HG02642 (cell line): Measurements from ENCODE around the gene CRY2.

Source experiments
- ATAC-seq: cut with Tn5 transposase; IDR thresholded peaks from one replicate; pipeline ENCODE4 v1.9.1; 2021; ENCODE audit warnings: mild to moderate bottlenecking; ENCODE audit not compliant: unreplicated experiment, poor library complexity

CRY2 gene

GRCh38 chr11:45913514-45913913, 66.2 kb downstream of the CRY2 start:
- ATAC-seq = no peak

DNA sequence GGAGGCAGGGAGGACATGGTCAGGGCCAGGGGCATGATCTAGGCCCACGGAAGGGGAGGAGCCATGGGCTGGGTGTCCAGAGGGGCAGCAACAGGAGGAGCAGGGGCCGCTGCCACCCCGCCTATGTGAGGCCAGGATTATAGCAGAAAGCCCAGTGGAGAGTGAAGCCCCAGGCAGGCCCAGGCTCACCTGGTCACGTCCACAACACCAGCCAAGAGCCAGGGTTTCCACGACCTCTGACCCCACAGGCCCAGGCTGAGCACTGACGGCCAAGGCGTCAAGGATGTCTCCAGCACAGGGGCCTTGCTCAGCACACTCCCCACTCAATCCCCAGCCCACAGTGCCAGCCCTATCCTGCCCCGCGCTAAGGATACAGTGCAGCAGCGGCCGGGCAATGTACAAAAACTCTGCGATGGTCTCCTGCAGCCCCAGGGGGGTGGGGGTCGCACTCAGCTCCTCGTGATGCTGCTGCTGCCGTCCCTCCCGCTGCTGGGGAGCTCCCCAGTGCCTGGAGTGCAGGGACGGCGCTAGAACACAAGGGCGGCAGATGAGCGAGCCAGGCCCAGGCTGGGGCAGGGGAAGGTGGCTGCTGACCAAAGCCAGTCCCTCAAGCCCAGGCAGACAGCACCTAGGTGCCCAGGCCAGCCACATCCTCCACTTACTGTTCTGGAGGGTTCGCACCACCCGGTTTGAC, 66.8 kb downstream of the CRY2 start:
- ATAC-seq = no peak

- no peak for ATAC-seq
Measured at GRCh38 chr11:45915446-45915845, 68.2 kb downstream of the CRY2 start.

DNA sequence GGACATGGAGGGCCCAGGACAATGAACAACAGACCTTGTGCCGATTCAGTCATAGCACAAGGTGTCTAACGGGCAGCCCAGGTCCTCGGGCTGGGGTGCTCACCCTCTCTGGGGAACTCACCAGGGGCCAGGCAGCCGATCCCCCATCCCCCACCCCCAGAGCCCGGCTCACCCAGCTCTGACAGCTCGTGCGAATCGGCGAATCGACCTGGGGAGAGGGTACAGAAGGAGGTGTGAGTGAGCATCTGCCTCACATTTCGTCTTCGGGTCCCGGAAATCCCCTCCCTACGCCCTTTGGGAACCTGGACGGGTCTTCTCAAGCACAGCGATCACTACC, 70.0 kb downstream of the CRY2 start:
- peak; percentile 0 for ATAC-seq

DNA sequence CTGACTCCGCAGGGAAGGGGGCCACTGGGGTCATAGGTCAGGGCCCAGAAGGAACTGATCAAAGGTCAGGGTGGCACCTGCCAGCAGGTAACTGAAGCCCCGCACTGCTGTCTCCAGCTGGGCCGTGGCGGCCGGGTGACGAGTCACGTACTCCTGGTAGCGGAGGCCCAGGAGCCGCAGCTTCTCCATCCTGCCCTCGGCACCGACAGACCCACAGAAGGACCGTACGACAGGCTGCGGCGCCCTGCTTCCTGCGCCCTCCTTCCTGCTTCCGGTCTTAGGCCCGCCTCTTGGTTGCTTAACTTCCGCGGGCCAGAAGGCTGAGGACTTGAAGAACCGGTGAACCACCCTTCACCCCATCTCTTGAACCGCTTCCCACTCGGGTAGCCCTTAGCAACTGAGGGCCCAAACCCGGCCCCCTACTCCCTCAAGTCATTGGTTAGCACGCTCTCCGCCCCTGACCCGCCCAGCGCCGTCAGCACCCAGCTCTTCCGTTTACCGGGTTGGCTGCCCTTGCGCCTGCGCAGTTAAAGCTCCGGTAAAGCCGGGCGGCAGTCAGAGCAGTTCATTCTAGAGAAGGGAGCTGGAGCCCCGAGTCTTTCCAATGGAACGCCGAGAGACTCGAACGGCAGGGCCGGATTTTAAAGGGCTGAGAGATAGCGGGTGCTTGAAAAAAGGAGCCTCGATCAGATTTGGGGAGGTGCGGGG, 70.5 kb downstream of the CRY2 start, which contains the start of gene PEX16:
Gene PEX16 (minus strand): TSS at position 255 of the 708 bp plus-strand sequence. CDS start 66 bp downstream, at position 189.
- peak; percentile 87 for ATAC-seq

DNA sequence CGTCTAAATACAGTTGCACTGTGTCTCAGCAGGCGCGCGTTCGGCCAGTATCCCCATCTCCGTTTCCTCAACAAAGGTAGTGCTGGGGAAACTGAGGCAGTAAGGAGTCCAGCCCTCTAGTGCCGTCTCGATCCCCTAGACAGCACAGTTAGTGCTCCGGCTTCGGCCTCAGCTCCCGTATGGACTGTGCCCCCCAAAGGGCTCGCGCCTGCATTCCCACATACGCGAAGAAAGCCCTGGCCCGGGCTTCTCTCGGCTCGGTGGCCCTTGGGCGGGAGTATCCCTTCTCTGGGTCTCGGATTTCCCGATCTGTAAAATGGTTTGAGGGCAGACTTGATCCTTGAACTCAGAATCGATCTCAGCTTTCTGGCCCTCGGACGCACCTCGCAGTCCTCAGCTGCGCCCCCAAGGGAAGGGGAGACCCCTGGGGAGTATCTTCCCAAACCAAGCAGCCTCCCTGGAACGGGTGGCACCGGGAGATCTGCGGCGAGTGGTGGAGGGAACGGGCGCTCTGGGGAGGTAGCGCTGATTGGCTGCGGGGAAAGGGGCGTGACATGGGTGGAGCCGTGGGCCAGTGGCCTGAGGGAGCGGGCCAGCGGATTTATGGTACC, 71.2 kb downstream of the CRY2 start:
- peak; percentile 45 for ATAC-seq

DNA sequence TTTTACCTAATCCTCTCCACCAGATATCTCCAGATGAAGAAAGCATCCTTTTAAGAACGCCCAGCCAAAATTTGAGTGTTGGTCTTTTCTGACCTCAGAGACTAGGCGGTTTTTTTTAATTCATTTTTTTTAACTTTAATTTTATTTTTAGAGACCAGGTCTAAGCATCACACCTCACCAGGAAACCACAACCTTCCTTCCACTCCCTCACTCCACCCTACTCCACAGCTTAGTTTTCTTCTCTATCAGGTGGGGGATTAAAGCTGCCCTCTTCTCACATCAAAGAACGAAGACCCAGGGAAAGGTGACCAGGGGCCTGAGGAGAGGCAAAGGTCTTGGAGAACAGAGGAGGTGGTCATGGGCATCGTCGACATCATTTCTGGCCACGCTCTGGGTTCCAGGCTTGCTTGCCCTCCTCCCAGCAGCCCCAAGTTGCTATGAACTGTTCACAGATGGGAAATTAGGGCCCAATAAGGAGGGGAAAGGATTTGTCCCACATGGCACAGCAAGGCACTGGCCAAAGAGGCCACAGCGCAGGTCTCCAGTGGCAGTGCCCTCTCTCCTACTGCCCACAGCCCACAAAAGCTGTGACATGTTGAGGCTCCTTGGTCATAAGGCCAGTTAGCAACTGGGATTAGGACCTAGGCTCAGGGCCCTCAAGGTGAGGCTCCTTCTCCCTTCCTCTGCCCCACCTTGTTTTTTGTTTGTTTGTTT, 71.8 kb downstream of the CRY2 start:
- ATAC-seq = no peak

GRCh38 chr11:45919806-45920530, 72.7 kb downstream of the CRY2 start:
- no peak for ATAC-seq

DNA sequence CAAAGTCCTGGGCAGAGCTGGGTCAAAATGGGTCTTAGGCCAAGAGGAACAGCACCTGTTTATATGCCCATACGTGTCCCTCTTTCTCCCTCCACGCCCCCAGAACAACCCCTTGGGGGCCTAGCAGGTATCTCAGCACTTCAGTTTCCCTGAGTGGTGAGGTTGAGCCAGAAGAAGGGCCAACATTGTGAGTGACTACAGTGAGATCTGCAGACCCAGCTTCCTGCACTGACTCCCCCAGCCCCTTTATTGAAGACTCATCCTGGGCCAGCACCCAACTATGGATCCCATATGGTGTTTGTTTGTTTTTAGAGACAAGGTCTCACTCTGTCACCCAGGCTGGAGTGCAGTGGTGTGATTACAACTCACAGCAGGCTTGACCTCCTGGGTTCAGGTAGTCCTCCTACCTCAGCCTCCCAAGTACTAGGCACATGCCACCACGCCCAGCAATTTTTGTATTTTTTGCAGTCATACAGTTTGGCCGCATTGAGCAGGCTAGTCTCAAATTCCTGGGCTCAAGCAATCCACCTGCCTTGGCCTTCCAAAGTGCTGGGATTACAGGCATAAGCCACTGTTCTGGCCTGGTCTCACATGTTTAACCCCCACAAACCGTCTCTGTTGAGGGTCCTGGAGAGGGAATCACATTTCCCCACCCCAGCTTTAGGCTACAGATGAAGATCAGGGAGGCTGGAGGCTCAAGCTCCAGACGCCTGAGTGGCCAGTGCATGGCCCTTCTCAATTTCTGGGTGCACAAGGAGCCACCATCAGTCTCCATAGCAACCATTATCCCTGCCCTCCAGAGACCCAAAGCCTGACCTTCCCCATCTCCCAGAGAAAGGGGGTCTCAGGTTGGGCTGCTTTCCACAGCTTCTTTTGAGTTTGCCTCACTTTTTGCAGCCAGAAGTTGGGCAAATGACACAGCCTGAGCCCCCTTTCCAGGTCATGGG, 73.5 kb downstream of the CRY2 start:
- ATAC-seq = no peak

DNA sequence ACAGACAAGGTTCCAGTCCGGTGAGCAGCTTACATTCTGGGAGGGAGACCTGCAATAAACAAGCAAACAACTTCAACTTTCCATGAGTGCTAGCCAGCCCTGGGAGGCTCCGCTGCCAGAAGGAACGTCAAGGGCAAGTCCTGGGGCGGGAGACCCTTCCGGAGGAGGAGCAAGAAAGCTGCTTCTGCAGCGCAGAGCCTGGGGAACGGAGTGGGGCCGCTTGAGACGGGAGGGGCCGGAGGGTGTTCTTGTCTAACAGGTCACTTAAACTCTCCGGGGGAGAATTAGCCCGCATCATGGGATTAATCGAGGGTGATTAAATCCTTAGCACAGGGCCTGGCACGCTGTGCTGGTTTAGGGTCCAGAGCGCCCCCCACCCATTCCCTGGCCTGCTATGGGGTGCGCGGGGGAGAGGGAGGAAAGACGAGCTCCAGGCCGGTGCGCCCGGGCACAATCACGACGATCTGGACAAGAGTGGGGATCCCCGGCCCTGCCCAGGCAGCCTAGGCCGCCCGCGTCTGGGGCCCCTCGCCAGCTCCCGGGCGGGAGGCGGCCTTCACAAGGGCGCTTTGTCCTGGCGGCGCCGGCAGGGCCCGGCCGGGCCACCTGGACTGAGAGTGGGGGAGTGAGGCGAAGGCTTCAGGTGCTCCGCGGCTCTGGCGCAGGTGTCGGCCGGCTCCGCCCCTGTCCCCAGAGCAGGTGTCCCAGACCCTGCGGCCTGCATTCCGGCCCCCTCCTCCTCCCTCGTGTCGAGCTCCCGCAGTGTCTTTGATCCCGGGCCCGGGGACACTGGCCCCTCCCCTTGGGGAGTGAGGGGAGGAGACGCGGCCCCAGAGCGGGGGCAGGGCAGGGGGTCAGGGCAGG, 74.5 kb downstream of the CRY2 start:
- no peak for ATAC-seq

DNA sequence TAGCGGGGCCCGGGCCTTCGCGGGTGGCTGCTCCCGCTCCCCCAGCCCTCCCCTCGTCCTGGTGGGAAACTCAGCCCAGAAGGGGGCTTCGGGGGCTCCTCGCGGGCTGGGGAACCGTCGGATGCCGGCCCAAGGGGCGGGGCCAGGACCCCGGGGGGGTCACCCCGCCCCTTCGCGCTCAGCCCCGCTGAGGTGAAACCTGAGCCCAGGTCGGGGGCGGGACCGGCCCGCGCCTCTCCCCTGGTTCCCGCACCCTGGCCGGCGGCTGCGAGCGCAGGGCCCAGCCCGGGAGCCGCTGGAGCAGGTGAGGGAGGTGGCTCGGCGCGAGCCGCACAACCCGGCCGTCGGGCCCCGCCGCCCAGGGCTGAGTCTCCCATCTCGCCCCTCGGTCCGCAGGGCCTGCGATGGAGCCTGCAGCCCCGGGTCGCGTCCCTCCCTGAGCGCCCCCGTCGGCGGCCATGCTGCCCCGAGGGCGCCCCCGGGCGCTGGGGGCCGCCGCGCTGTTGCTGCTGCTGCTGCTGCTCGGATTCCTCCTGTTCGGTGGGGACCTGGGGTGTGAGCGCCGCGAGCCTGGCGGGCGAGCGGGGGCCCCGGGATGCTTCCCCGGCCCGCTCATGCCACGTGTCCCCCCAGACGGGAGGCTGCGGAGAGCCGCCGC, 75.3 kb downstream of the CRY2 start, which contains the start of gene LARGE2:
Gene LARGE2 (plus strand): TSS at position 232 of the 658 bp plus-strand sequence. CDS start 227 bp downstream, at position 459.
- ATAC-seq = no peak

DNA sequence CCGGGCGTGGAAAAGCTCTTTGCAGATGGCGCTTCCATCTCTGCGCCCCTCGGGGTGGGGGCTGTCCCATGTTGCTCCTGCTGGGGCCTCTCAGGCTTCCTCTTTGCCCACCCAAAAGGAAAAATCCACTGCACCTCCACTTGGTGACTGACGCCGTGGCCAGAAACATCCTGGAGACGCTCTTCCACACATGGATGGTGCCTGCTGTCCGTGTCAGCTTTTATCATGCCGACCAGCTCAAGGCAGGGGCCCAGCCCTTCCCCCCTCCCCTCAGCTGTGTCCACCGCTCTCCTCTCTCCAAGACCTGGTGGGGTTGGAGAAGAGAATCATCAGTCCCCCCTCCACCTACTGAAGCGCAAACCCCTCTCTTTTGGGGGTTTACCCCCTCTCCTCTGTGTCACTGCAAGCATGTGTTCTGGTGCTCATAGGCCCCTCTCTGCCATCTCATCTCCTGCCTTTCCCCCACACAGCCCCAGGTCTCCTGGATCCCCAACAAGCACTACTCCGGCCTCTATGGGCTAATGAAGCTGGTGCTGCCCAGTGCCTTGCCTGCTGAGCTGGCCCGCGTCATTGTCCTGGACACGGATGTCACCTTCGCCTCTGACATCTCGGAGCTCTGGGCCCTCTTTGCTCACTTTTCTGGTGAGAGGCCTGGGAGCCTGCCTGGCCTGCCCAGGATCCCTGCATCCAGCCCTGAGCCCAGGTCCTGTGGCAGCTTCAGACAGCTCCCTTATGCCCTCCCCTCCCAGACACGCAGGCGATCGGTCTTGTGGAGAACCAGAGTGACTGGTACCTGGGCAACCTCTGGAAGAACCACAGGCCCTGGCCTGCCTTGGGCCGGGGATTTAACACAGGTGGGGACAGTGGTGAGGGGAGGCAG, 77.0 kb downstream of the CRY2 start:
- no peak for ATAC-seq

GRCh38 chr11:45924927-45925326, 77.7 kb downstream of the CRY2 start:
- ATAC-seq = no peak

DNA sequence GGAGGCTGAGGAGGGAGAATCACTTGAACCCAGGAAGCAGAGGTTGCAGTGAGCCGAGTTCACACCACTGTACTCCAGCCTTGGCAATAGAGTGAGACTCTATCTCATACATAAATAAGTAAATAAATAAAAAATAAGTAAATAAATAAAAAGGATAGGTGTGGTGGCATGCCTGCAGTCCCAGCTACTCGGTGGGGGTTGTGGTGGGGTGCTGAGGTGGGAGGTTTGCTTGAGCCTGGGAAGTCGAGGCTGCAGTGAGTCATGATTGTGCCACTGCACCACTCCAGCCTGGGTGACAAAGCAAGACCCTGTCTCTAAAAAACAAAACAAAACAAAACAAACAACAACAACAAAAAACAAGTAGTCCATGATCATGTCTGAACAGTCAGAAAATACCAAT, 78.3 kb downstream of the CRY2 start:
- ATAC-seq = no peak

GRCh38 chr11:45926001-45926401, 78.7 kb downstream of the CRY2 start:
- no peak for ATAC-seq

- ATAC-seq = no peak
Measured at GRCh38 chr11:45926536-45927331, 79.5 kb downstream of the CRY2 start.
